Gastroesophageal sphincter (tissue), 4 donors: Measurements from ENCODE around the gene MARCO. TPM values are rescaled to one million over a fixed set of nuclear protein-coding genes. Genes with fewer than 3 reads are reported as not detected.

Experiments used
- ATAC-seq: fragments of 150-250 bp; one replicate; pipeline ENCODE4 v1.9.1; 2016; ENCODE audit warnings: mild to moderate bottlenecking, moderate library complexity
- H3K27ac ChIP-seq, 4 donors: fragments of 200-600 bp; sonication (generic) in 3 of 4; 1 replicate in 3 of 4; 2 replicates in 1 of 4; pipeline ENCODE4 v1.5.1; 2016 to 2019
- H3K27me3 ChIP-seq: fragments of 200-600 bp; sonication (generic); one replicate; pipeline ENCODE4 v1.5.1; 2019
- H3K36me3 ChIP-seq, 2 donors: fragments of 200-600 bp; sonication (generic); one replicate each; pipeline ENCODE4 v1.5.1; 2019; ENCODE audit warnings: control low read depth in 1 of 2
- H3K4me1 ChIP-seq, 3 donors: fragments of 200-600 bp; sonication (generic); 1 replicate in 2 of 3; 2 replicates in 1 of 3; pipeline ENCODE4 v1.5.1; 2016 to 2019; ENCODE audit warnings: control low read depth in 2 of 3
- H3K4me3 ChIP-seq, 2 donors: fragments of 200-600 bp; sonication (generic); one replicate each; pipeline ENCODE4 v1.5.1; 2019; ENCODE audit warnings: mild to moderate bottlenecking in 1 of 2, moderate library complexity in 1 of 2
- H3K9me3 ChIP-seq, 3 donors: fragments of 200-600 bp; sonication (generic); one replicate each; pipeline ENCODE4 v1.5.1; 2017 to 2019; ENCODE audit warnings: control low read depth in 2 of 3
- CTCF ChIP-seq, 4 experiments: fragments of 200-600 bp in 2 of 4; fragments of 450-650 bp in 2 of 4; sonication (generic) in 1 of 4; IDR thresholded peaks; one replicate each; pipeline ENCODE4 v1.5.1; 2017 to 2019; ENCODE audit warnings: antibody characterized with exemption in 4 of 4, mild to moderate bottlenecking in 2 of 4, moderate library complexity in 2 of 4
- EP300 ChIP-seq: sonication (generic); formaldehyde crosslinking; IDR thresholded peaks from one replicate; pipeline ENCODE4 v1.6.1; 2017; ENCODE audit warnings: antibody characterized with exemption, mild to moderate bottlenecking
- POLR2A ChIP-seq, 2 donors: fragments of 450-650 bp; IDR thresholded peaks; one replicate each; pipeline ENCODE4 v1.6.1; 2017; ENCODE audit warnings: antibody characterized with exemption in 2 of 2, mild to moderate bottlenecking in 2 of 2, moderate library complexity in 1 of 2
- POLR2AphosphoS5 ChIP-seq: sonication (generic); formaldehyde crosslinking; IDR thresholded peaks from one replicate; pipeline ENCODE4 v1.6.1; 2017; ENCODE audit warnings: antibody characterized with exemption
- WGBS, 2 donors: methylation state at CpG; one replicate each; pipeline ENCODE4 v1.1.5; 2018; ENCODE audit warnings: low coverage in 1 of 2; 5-methylcytosine and 5-hydroxymethylcytosine counted together
- total RNA-seq, 4 donors: library from RNA; depleted of rRNA; stranded (reverse); fragments of >200 nt; gene quantifications; one replicate each; pipeline ENCODE4 v1.1.0, GENCODE V29; 2016

MARCO gene
- total RNA-seq, 4 donors from 2014 or later, result 1.9 to 56.1 (median 24.0) TPM

- no peaks in the 10 kb centered on the region for H3K4me1 ChIP-seq
- H3K27me3 ChIP-seq, result peaks cover 14% of the 10 kb centered on the region
- H3K36me3 ChIP-seq, result no peaks in the 10 kb centered on the region
- H3K4me3 ChIP-seq, result no peak overlapping the region
- 56 to 67% methylated on average over 6 of the region's 11 CpGs for WGBS, 2 donors
- TF ChIP-seq CTCF (IDR thresholded peaks at IDR 0.05) (no peak), POLR2A (IDR thresholded peaks at IDR 0.05) (no peak), EP300 (no peak), POLR2AphosphoS5 (no peak)
- no peak overlapping the region for H3K27ac ChIP-seq
- H3K9me3 ChIP-seq, result peaks cover 0 to 13% (median 0%) of the 10 kb centered on the region in 3 donors
- no peak for ATAC-seq
Measured at GRCh38 chr2:118903551-118904479, 38.2 kb upstream of the MARCO start.

GRCh38 chr2:118905206-118905605 is 36.8 kb upstream of the MARCO start:
- Histone ChIP-seq H3K4me3 (no peak overlapping the region), H3K27me3 (peaks cover 14% of the 10 kb centered on the region), H3K4me1 (no peaks in the 10 kb centered on the region), H3K27ac (no peak overlapping the region), H3K36me3 (no peaks in the 10 kb centered on the region), H3K9me3 (peaks cover 0 to 13% (median 0%) of the 10 kb centered on the region in 3 donors)
- no peak for TF ChIP-seq EP300
- no peak for TF ChIP-seq POLR2AphosphoS5
- no peak for TF ChIP-seq CTCF (IDR thresholded peaks at IDR 0.05)
- TF ChIP-seq POLR2A (IDR thresholded peaks at IDR 0.05), result no peak
- ATAC-seq, result no peak
- WGBS, 2 donors, result 81 to 89% methylated on average over 3 of the region's 3 CpGs

GRCh38 chr2:118906186-118906585 is 35.8 kb upstream of the MARCO start:
- WGBS, 2 donors, result 100% methylated on average over 2 of the region's 4 CpGs; no CpG with 5 or more reads in 1 of the 2 donors
- Histone ChIP-seq H3K27ac (no peak overlapping the region), H3K9me3 (peaks cover 0 to 13% (median 0%) of the 10 kb centered on the region in 3 donors), H3K4me3 (no peak overlapping the region), H3K4me1 (no peaks in the 10 kb centered on the region), H3K36me3 (no peaks in the 10 kb centered on the region), H3K27me3 (peaks cover 14% of the 10 kb centered on the region)
- TF ChIP-seq POLR2AphosphoS5 (no peak), CTCF (IDR thresholded peaks at IDR 0.05) (no peak), POLR2A (IDR thresholded peaks at IDR 0.05) (no peak), EP300 (no peak)
- no peak for ATAC-seq

- H3K4me3 ChIP-seq, result no peak overlapping the region
- 17 to 24% methylated on average over 2 to 5 of the region's 5 CpGs for WGBS, 2 donors
- no peak overlapping the region for H3K27ac ChIP-seq
- peaks cover 0 to 13% (median 0%) of the 10 kb centered on the region in 3 donors for H3K9me3 ChIP-seq
- no peaks in the 10 kb centered on the region for H3K36me3 ChIP-seq
- no peaks in the 10 kb centered on the region for H3K4me1 ChIP-seq
- no peak for ATAC-seq
- TF ChIP-seq POLR2AphosphoS5, result no peak
- no peak for TF ChIP-seq POLR2A (IDR thresholded peaks at IDR 0.05)
- no peak for TF ChIP-seq EP300
- no peak for TF ChIP-seq CTCF (IDR thresholded peaks at IDR 0.05)
- peaks cover 14% of the 10 kb centered on the region for H3K27me3 ChIP-seq
Measured at GRCh38 chr2:118907759-118908158, 34.2 kb upstream of the MARCO start.

GRCh38 chr2:118909191-118909590 is 32.8 kb upstream of the MARCO start:
- 70 to 80% methylated on average over 1 to 3 of the region's 4 CpGs for whole genome bisulfite sequencing, 2 donors
- no peak overlapping the region for H3K27ac ChIP-seq
- no peak overlapping the region for H3K4me3 ChIP-seq
- H3K4me1 ChIP-seq, result no peaks in the 10 kb centered on the region
- peaks cover 0 to 13% (median 0%) of the 10 kb centered on the region in 3 donors for H3K9me3 ChIP-seq
- ATAC-seq, result no peak
- TF ChIP-seq EP300, result no peak
- H3K27me3 ChIP-seq, result peaks cover 18% of the 10 kb centered on the region
- H3K36me3 ChIP-seq, result no peaks in the 10 kb centered on the region
